Liver (tissue), 9 donors: Measurements from ENCODE around the gene ESRRB. TPM values are rescaled to one million over a fixed set of nuclear protein-coding genes. Genes with fewer than 3 reads are reported as not detected.

ENCODE experiments used
- DNase-seq: peaks from one replicate; pipeline ENCODE4 v3.0.0-alpha.2; 2017; ENCODE audit warnings: low spot score
- H3K27ac ChIP-seq, 2 donors: one replicate each; pipeline ENCODE4 v1.7.0; 2013; ENCODE audit warnings: inconsistent platforms in 2 of 2, low read length in 2 of 2, control low read depth in 1 of 2, low read depth in 1 of 2, mild to moderate bottlenecking in 1 of 2
- H3K27me3 ChIP-seq, 4 donors: one replicate each; pipeline versions ENCODE4 v1.6.1 to v1.7.0; 2013; ENCODE audit warnings: low read length in 3 of 4, inconsistent platforms in 1 of 4, mild to moderate bottlenecking in 1 of 4, moderate library complexity in 1 of 4; ENCODE audit not compliant: control insufficient read depth in 4 of 4, insufficient read depth in 4 of 4
- H3K36me3 ChIP-seq, 4 donors: one replicate each; pipeline versions ENCODE4 v1.6.1 to v1.7.0; 2013; ENCODE audit warnings: low read length in 3 of 4, mild to moderate bottlenecking in 3 of 4, low read depth in 1 of 4, moderate library complexity in 1 of 4; ENCODE audit not compliant: control insufficient read depth in 4 of 4, insufficient read depth in 3 of 4
- H3K4me1 ChIP-seq, 4 donors: one replicate each; pipeline versions ENCODE4 v1.6.1 to v1.7.0; 2013; ENCODE audit warnings: low read length in 3 of 4, mild to moderate bottlenecking in 3 of 4, moderate library complexity in 1 of 4; ENCODE audit not compliant: control insufficient read depth in 4 of 4, insufficient read depth in 4 of 4
- H3K4me3 ChIP-seq, 3 donors: one replicate each; pipeline versions ENCODE4 v1.6.1 to v1.7.0; 2013; ENCODE audit warnings: low read length in 3 of 3, control low read depth in 1 of 3, low read depth in 1 of 3, mild to moderate bottlenecking in 1 of 3
- H3K9ac ChIP-seq, 2 donors: one replicate each; pipeline ENCODE4 v1.7.0; 2013; ENCODE audit warnings: low read length in 2 of 2, mild to moderate bottlenecking in 2 of 2, moderate library complexity in 2 of 2, control low read depth in 1 of 2, low read depth in 1 of 2
- H3K9me3 ChIP-seq, 4 donors: one replicate each; pipeline versions ENCODE4 v1.6.1 to v1.7.0; 2013; ENCODE audit warnings: low read length in 3 of 4; ENCODE audit not compliant: control insufficient read depth in 4 of 4
- CTCF ChIP-seq: fragments of 150-350 bp; IDR thresholded peaks from 2 replicates; pipeline ENCODE4 v1.5.1; 2017; ENCODE audit warnings: improper control_type of control experiment, low read depth, low read length; ENCODE audit not compliant: missing input control
- EGR1 ChIP-seq, 2 donors: IDR thresholded peaks; 2 replicates each; pipeline ENCODE4 v1.6.1; 2016 to 2018; ENCODE audit warnings: antibody characterized with exemption in 2 of 2, low read depth in 2 of 2
- FOXA2 ChIP-seq: IDR thresholded peaks from 2 replicates; pipeline ENCODE4 v1.6.1; 2016; ENCODE audit warnings: antibody characterized with exemption
- HNF4G ChIP-seq: IDR thresholded peaks from 2 replicates; pipeline ENCODE4 v1.6.1; 2016; ENCODE audit warnings: antibody characterized with exemption
- JUND ChIP-seq, 2 donors: IDR thresholded peaks; 2 replicates each; pipeline ENCODE4 v1.6.1; 2016; ENCODE audit warnings: antibody characterized with exemption in 2 of 2
- MAX ChIP-seq: IDR thresholded peaks from 2 replicates; pipeline ENCODE4 v1.6.1; 2016; ENCODE audit warnings: antibody characterized with exemption
- NR2F2 ChIP-seq: IDR thresholded peaks from 2 replicates; pipeline ENCODE4 v1.6.1; 2016; ENCODE audit warnings: antibody characterized with exemption
- RAD21 ChIP-seq, 2 donors: IDR thresholded peaks; 2 replicates each; pipeline ENCODE4 v1.6.1; 2016; ENCODE audit warnings: antibody characterized with exemption in 2 of 2, mild to moderate bottlenecking in 2 of 2
- REST ChIP-seq: IDR thresholded peaks from 2 replicates; pipeline ENCODE4 v1.6.1; 2016; ENCODE audit warnings: antibody characterized with exemption, mild to moderate bottlenecking
- RXRA ChIP-seq, 2 donors: IDR thresholded peaks; 2 replicates each; pipeline ENCODE4 v1.6.1; 2017 to 2018; ENCODE audit warnings: antibody characterized with exemption in 2 of 2, mild to moderate bottlenecking in 1 of 2
- SP1 ChIP-seq: IDR thresholded peaks from 2 replicates; pipeline ENCODE4 v1.6.1; 2018; ENCODE audit warnings: antibody characterized with exemption, mild to moderate bottlenecking
- YY1 ChIP-seq: IDR thresholded peaks from 2 replicates; pipeline ENCODE4 v1.6.1; 2016; ENCODE audit warnings: antibody characterized with exemption, mild to moderate bottlenecking
- WGBS: extraction: QIAGEN DNeasy Blood & Tissue Kit; methylation state at CpG from one replicate; pipeline ENCODE4 v1.1.7; 2013; 5-methylcytosine and 5-hydroxymethylcytosine counted together
- polyA plus RNA-seq, 2 donors: library from polyadenylated mRNA; stranded (reverse) in 1 of 2; unstranded in 1 of 2; fragments of 200-250 nt in 1 of 2; fragments of >200 nt in 1 of 2; fragmentation: Nextera tagmentation in 1 of 2; extraction: Ambion mirVana in 1 of 2; gene quantifications; one replicate each; pipeline versions ENCODE4 v1.2.1 to v1.2.3, GENCODE V29; 2013 to 2015
- total RNA-seq, 2 donors: library from RNA; depleted of rRNA; stranded (reverse); fragments of >200 nt; gene quantifications; one replicate each; pipeline ENCODE4 v1.2.3, GENCODE V29; 2014
- donor health status: healthy.
- donor health status: healthy.
- donor health status: healthy.
- donor health status: healthy.
- donor health status: healthy.

The ESRRB gene
- total and polyA plus RNA-seq, 4 donors, result 0.08 to 0.21 (median 0.11) TPM

DNA sequence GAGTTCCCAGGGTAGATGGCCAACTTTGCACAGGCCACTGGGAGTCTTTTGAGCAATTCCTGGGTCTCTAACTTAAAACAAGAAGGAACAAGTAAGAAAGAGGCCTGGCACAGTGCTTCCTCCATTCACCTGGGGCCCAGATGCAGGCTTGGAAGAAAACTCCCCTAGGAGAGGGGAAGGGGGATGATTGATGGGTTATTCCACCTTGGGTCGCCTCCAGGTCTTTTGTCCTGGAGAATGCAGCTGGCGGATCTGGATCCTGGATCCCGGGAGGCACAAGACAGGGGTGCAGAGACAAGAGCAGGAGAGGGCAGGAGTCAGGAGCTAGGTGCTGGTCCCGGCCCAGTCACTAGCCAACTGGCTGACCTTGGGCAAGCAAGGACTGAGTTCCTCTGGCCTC lies 74.5 kb downstream of the ESRRB start:
- H3K4me1 ChIP-seq, result no peaks in the 10 kb centered on the region
- DNase-seq, result no peak
- H3K27ac ChIP-seq, result no peak overlapping the region
- H3K27me3 ChIP-seq, result no peaks in the 10 kb centered on the region
- no peak overlapping the region for H3K9ac ChIP-seq
- H3K9me3 ChIP-seq, result no peaks in the 10 kb centered on the region
- no peak overlapping the region for H3K4me3 ChIP-seq
- WGBS, result 90% methylated on average over 4 of the region's 4 CpGs
- TF ChIP-seq MAX, result no peak
- no peak for TF ChIP-seq EGR1 (IDR thresholded peaks at IDR 0.05; ENCODE audit: low read depth in 2 of 2)
- no peak for TF ChIP-seq NR2F2
- no peak for TF ChIP-seq HNF4G
- TF ChIP-seq SP1, result no peak
- no peak for TF ChIP-seq CTCF
- no peaks in the 10 kb centered on the region for H3K36me3 ChIP-seq

DNA sequence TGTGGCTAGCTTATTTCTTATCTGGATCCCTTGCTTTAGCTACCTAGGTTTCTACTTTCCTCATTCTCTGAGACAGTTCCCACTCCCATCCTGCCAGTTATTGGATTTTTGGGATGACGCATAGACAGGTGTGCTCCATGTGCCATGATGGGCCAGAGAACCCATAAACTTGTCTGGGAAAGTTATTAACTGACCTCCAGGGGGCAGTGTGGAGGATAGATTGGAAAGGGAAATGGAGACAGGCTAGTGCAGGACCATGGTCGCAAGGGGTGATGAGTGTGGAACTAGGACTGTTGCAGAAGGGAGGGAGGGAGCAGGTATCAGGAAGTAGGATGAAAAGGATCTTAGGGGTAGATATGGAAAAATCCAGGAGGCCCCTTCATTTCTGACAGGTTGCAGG lies 80.3 kb downstream of the ESRRB start:
- no peak overlapping the region for H3K4me3 ChIP-seq

DNA sequence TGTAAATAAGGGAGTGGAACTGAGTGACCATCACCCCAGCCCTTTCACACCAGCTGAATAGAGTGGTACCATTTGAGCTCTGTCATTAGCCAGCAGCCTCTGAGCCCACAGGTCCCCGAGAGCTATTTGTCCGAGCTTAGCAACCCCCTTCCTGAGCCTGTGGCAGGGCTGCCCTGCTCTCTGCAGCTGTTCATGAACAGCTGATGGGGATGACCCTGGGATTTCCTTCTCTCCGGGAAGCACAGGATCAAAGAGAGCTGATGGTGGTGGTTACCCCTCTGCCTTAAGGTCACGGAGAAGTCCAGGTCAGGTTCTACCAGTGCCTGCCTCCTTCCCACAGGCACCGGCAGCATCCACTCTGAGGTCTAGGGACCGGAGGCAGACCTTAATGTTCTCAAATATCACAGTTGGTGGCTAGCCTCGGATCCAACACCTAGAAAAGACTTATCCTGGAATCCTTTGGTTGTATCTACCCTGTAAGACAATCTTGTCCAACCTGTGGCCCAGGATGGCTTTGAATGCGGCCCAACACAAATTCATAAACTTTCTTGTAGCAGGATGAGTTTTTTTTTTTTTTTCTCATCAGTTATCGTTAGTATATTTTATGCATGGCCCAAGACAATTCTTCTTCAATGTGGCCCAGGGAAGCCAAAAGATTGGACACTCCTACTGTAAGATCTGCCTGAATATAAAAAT lies 81.1 kb downstream of the ESRRB start:
- Histone ChIP-seq H3K27ac (no peak overlapping the region), H3K9ac (no peak overlapping the region), H3K9me3 (no peaks in the 10 kb centered on the region), H3K27me3 (no peaks in the 10 kb centered on the region), H3K4me1 (no peaks in the 10 kb centered on the region), H3K36me3 (no peaks in the 10 kb centered on the region), H3K4me3 (no peak overlapping the region)
- WGBS, result 76% methylated on average over 9 of the region's 9 CpGs
- no peak for DNase-seq
- TF ChIP-seq MAX (no peak), YY1 (no peak), REST (no peak), JUND (IDR thresholded peaks at IDR 0.05) (no peak), HNF4G (no peak)

More for the DNA sequence above, 80.3 kb downstream of the ESRRB start:
- TF ChIP-seq EGR1 (IDR thresholded peaks at IDR 0.05; ENCODE audit: low read depth in 2 of 2), result no peak
- TF ChIP-seq CTCF, result peak; percentile 23
- no peak for TF ChIP-seq FOXA2
- peak; percentile 44 to 59 for TF ChIP-seq RAD21 (IDR thresholded peaks at IDR 0.05)
- TF ChIP-seq MAX, result no peak
- TF ChIP-seq RXRA (IDR thresholded peaks at IDR 0.05), result no peak
- 52% methylated on average over 2 of the region's 2 CpGs for WGBS
- Histone ChIP-seq H3K4me1 (no peaks in the 10 kb centered on the region), H3K9ac (no peak overlapping the region), H3K27ac (no peak overlapping the region), H3K27me3 (no peaks in the 10 kb centered on the region), H3K36me3 (no peaks in the 10 kb centered on the region), H3K9me3 (no peaks in the 10 kb centered on the region)
- peak; percentile 43 for DNase-seq
